ENCODE measurements around the gene GJB5. TPM values are rescaled to one million over a fixed set of nuclear protein-coding genes. Genes with fewer than 3 reads are reported as not detected.
A peak's percentile ranks its signal among the peaks of the same experiment; 100 is the strongest.

Gene GJB5
- polyA plus RNA-seq, 1 of the 3 experiments (the other 2 are of a cell fraction): not detected

DNA sequence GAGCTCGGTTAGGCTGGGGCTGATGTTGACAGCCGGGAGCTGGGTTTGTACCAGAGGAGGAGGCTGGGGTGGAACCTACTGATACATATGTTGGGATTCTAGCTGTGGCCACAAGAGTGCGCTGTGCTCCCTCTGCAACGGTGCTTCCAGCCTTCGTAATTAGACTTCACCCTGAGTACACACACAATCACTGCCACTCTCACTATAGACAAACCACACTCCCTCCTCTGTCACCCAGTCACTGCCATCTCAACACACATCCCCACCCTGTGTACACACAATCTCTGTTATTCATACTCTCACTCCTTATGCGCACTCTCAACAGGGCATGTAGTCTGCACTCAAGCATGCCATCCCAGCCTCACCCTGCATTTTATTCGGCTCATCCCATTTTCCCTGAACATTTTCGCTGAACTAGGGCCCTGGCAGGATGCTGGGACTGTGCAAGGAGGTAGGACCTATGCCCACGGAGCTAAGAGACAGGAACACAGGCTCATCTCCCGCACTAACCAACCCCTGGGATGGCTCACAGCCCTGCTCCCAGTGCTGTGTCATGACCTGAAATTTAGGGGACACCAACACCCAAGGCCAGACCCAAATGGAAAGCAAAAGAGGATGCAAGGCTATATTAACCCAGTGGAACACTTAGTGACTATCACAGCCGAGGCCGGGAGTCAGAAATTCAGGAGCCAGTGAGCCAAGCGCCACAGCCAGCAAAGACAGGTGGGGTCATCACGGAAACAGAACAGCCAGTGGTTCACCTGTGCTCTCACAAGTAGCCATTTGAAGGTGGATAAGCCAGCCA lies 31.9 kb downstream of the GJB5 start:
- peak; percentile 86 for DNase-seq
- ChIA-PET CTCF (interaction anchor here (0.6 to 8.2 kb wide), 35 partner anchors 10 to 623 kb away, joined by 3 to 170 read pairs (median 4); partner anchors contain the start of genes SMIM12 and TMEM35B), POLR2A (interaction anchor here (0.6 to 1.1 kb wide), 2 partner anchors 66 to 406 kb away, joined by 3 to 4 read pairs; partner anchors contain the start of gene SFPQ)
- Histone ChIP-seq H3F3A (replicated peaks; ENCODE audit: insufficient read depth) (no peaks in the 10 kb centered on the region), H4K20me1 (ENCODE audit: insufficient read depth) (no peaks in the 10 kb centered on the region), H3K9ac (no peak overlapping the region), H3K27me3 (ENCODE audit: insufficient read depth) (peaks cover 10% of the 10 kb centered on the region), H3K9me3 (no peaks in the 10 kb centered on the region), H3K79me2 (ENCODE audit: insufficient read depth) (no peaks in the 10 kb centered on the region), H3K36me3 (replicated peaks in 1 of 2; ENCODE audit: control insufficient read depth in 1 of 2, insufficient read depth in 2 of 2, low read length in 1 of 2) (no peaks in the 10 kb centered on the region), H3K4me1 (ENCODE audit: control insufficient read depth in 1 of 2, insufficient read depth in 2 of 2, low read depth in 1 of 2, low read length in 1 of 2) (peaks cover 0 to 2% of the 10 kb centered on the region in 2 experiments; a peak in 1 of 4 replicates), H3K9me2 (no peaks in the 10 kb centered on the region), H3K4me3 (ENCODE audit: low read depth in 2 of 2, low read length in 1 of 2) (no peak overlapping the region), H3K4me2 (no peak overlapping the region), H2AFZ (ENCODE audit: low read depth) (no peak overlapping the region), H3K27ac (ENCODE audit: low read depth in 2 of 2, low read length in 1 of 2) (no peak overlapping the region)
- WGBS (ENCODE audit: low lambda C conversion rate): 41% methylated on average over 14 of the region's 14 CpGs
- TF ChIP-seq SMC3 (IDR thresholded peaks at IDR 0.05; ENCODE audit: low read depth, low read length): peak; percentile 93
- TF ChIP-seq GABPA (IDR thresholded peaks at IDR 0.05; ENCODE audit: low read depth): no peak
- TF ChIP-seq, protein P1, sequence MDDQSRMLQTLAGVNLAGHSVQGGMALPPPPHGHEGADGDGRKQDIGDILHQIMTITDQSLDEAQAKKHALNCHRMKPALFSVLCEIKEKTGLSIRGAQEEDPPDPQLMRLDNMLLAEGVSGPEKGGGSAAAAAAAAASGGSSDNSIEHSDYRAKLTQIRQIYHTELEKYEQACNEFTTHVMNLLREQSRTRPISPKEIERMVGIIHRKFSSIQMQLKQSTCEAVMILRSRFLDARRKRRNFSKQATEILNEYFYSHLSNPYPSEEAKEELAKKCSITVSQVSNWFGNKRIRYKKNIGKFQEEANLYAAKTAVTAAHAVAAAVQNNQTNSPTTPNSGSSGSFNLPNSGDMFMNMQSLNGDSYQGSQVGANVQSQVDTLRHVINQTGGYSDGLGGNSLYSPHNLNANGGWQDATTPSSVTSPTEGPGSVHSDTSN (IDR thresholded peaks at IDR 0.05): no peak
- TF ChIP-seq, protein P2, sequence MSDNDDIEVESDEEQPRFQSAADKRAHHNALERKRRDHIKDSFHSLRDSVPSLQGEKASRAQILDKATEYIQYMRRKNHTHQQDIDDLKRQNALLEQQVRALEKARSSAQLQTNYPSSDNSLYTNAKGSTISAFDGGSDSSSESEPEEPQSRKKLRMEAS (IDR thresholded peaks at IDR 0.05; ENCODE audit: low read depth): no peak
- TF ChIP-seq, protein P3, sequence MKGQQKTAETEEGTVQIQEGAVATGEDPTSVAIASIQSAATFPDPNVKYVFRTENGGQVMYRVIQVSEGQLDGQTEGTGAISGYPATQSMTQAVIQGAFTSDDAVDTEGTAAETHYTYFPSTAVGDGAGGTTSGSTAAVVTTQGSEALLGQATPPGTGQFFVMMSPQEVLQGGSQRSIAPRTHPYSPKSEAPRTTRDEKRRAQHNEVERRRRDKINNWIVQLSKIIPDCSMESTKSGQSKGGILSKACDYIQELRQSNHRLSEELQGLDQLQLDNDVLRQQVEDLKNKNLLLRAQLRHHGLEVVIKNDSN (IDR thresholded peaks at IDR 0.05; ENCODE audit: borderline replicate concordance, low read depth): no peak
- TF ChIP-seq RCOR1 (IDR thresholded peaks at IDR 0.05; ENCODE audit: low read length): no peak
- TF ChIP-seq NFIC (IDR thresholded peaks at IDR 0.05; ENCODE audit: borderline replicate concordance): no peak
- TF ChIP-seq YY1 (IDR thresholded peaks at IDR 0.05; ENCODE audit: low read depth): no peak
- peak; percentile 95 for TF ChIP-seq RAD21 (IDR thresholded peaks at IDR 0.05; ENCODE audit: low read length)
- no peak for TF ChIP-seq RXRA (IDR thresholded peaks at IDR 0.05; ENCODE audit: borderline replicate concordance, low read depth)
- 0 out of 2 replicates have a peak, but pooled peaks have one; percentile 16 for TF ChIP-seq MXI1 (IDR thresholded peaks at IDR 0.05; ENCODE audit: low read depth, low read length)
- no peak for TF ChIP-seq EZH2phosphoT487 (IDR thresholded peaks at IDR 0.05; ENCODE audit: borderline replicate concordance, low read depth)
- TF ChIP-seq, protein P4, sequence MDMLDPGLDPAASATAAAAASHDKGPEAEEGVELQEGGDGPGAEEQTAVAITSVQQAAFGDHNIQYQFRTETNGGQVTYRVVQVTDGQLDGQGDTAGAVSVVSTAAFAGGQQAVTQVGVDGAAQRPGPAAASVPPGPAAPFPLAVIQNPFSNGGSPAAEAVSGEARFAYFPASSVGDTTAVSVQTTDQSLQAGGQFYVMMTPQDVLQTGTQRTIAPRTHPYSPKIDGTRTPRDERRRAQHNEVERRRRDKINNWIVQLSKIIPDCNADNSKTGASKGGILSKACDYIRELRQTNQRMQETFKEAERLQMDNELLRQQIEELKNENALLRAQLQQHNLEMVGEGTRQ (IDR thresholded peaks at IDR 0.05; ENCODE audit: borderline replicate concordance, low read depth, low read length): no peak
- no peak for TF ChIP-seq GATA2 (CRISPR knock-in tag; IDR thresholded peaks at IDR 0.05)
- no peak for TF ChIP-seq NRF1 (IDR thresholded peaks at IDR 0.05; ENCODE audit: low read depth, low read length)
- TF ChIP-seq, protein P5, sequence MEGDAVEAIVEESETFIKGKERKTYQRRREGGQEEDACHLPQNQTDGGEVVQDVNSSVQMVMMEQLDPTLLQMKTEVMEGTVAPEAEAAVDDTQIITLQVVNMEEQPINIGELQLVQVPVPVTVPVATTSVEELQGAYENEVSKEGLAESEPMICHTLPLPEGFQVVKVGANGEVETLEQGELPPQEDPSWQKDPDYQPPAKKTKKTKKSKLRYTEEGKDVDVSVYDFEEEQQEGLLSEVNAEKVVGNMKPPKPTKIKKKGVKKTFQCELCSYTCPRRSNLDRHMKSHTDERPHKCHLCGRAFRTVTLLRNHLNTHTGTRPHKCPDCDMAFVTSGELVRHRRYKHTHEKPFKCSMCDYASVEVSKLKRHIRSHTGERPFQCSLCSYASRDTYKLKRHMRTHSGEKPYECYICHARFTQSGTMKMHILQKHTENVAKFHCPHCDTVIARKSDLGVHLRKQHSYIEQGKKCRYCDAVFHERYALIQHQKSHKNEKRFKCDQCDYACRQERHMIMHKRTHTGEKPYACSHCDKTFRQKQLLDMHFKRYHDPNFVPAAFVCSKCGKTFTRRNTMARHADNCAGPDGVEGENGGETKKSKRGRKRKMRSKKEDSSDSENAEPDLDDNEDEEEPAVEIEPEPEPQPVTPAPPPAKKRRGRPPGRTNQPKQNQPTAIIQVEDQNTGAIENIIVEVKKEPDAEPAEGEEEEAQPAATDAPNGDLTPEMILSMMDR (IDR thresholded peaks at IDR 0.05): peak; percentile 80
- TF ChIP-seq JUND (IDR thresholded peaks at IDR 0.05): no peak
- TF ChIP-seq, protein P6, sequence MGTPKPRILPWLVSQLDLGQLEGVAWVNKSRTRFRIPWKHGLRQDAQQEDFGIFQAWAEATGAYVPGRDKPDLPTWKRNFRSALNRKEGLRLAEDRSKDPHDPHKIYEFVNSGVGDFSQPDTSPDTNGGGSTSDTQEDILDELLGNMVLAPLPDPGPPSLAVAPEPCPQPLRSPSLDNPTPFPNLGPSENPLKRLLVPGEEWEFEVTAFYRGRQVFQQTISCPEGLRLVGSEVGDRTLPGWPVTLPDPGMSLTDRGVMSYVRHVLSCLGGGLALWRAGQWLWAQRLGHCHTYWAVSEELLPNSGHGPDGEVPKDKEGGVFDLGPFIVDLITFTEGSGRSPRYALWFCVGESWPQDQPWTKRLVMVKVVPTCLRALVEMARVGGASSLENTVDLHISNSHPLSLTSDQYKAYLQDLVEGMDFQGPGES (IDR thresholded peaks at IDR 0.05; ENCODE audit: low read depth, low read length): no peak
- no peak for TF ChIP-seq POLR2AphosphoS5 (IDR thresholded peaks at IDR 0.05; ENCODE audit: low read depth, low read length)
- TF ChIP-seq FOSL2 (IDR thresholded peaks at IDR 0.05; ENCODE audit: borderline replicate concordance, low read depth): no peak
- TF ChIP-seq FOXJ3 (CRISPR knock-in tag; IDR thresholded peaks at IDR 0.05): no peak
- no peak for TF ChIP-seq TCF12 (IDR thresholded peaks at IDR 0.05)
- no peak for TF ChIP-seq ELF1 (IDR thresholded peaks at IDR 0.05)
- no peak for TF ChIP-seq EP300 (IDR thresholded peaks at IDR 0.05; ENCODE audit: borderline replicate concordance in 1 of 2, low read depth in 1 of 2, low read length in 1 of 2)
- TF ChIP-seq SIN3A (IDR thresholded peaks at IDR 0.05; ENCODE audit: borderline replicate concordance, low read depth, low read length): no peak
- no peak for TF ChIP-seq TEAD4 (IDR thresholded peaks at IDR 0.05; ENCODE audit: borderline replicate concordance, insufficient read depth)
- TF ChIP-seq TAF1 (IDR thresholded peaks at IDR 0.05; ENCODE audit: borderline replicate concordance, low read depth, low read length): no peak

Data from SK-N-SH (cell line).